Measurements from ENCODE around the gene HDGF.
"Not testable (repeated sequence)": the region's sequence is repeated elsewhere in the genome, so short reads cannot be mapped to it uniquely, and the experiment has no call there.

The HDGF gene

GRCh38 chr1:156766298-156767100, 15.0 kb upstream of the HDGF start:
- DNase-seq: no peak

- DNase-seq: no peak
Observed at GRCh38 chr1:156765666-156766065, 14.2 kb upstream of the HDGF start.

DNA sequence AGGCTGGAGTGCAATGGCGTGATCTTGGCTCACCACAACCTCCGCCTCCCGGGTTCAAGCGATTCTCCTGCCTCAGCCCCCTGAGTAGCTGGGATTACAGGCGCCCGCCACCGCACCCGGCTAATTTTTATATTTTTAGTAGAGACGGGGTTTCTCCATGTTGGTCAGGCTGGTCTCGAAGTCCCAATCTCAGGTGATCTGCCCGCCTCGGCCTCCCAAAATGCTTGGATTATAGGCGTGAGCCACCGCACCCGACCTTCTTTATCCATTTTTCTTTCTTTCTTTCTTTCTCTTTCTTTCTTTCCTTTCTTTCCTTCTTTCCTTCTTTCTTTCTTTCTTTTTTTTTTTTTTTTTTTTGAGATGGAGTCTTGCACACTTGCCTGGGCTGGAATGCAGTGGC, 13.7 kb upstream of the HDGF start:
- not testable (repeated sequence) for DNase-seq

- no peak for DNase-seq
Observed at GRCh38 chr1:156760796-156761104, 9.3 kb upstream of the HDGF start.

DNA sequence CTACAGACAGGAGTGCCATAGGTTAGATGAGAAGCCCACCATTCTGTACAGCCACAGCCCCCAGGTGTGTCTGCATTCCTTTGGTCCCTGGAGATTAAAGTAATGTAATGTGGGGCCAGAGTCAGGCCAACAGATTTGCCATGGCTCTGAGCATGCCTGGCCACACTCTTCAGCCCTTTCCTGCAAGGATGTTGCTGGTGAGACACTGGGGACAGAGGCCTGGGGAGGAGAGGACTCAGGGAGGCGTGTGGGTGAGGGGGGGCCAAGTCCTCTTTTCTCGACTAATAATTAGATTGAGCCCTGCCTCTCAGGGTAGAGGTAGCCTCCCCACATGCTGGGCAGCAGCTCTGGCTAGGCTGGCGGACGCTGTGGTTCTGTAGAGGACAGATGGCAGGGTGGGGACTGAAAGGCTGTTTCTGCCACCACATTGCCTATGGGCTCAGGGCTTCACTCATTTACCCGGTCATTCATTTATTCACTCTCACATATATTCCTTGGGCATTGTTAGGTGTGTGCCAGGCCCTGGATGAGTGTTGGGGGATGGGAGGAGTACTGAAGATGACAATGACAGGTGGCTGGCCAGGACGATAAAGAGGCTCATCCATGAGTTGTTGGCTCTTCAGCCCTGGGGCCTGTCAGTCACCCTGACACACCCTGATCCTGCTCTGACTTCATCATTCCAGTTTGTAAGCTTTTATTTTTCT, 8.8 kb upstream of the HDGF start:
- no peak for DNase-seq

- not testable (repeated sequence) for DNase-seq
Observed at GRCh38 chr1:156757572-156758253, 6.2 kb upstream of the HDGF start.

- DNase-seq: no peak
Observed at GRCh38 chr1:156756355-156756754, 4.9 kb upstream of the HDGF start.

GRCh38 chr1:156755527-156755950, 4.1 kb upstream of the HDGF start:
- DNase-seq: no peak

DNA sequence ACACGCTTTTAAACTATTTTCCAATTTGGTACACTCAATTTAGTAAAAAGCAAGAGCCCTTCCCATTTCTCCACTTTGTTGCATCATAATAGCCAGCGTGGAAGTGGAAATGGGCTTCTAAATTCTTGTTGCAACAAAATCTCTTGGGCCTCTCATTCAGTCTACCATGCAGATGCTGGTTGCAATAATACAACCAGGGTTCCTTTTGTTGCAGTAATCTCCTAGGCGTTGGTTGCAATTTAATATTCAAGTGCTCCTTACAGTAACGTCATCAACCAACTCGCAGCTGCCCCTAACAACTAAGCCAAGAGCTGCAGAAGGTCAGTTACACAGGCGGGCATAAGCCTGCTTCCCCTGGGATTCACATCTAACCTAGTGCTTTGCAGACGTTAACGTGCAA, 2.7 kb upstream of the HDGF start:
- no peak for DNase-seq

DNA sequence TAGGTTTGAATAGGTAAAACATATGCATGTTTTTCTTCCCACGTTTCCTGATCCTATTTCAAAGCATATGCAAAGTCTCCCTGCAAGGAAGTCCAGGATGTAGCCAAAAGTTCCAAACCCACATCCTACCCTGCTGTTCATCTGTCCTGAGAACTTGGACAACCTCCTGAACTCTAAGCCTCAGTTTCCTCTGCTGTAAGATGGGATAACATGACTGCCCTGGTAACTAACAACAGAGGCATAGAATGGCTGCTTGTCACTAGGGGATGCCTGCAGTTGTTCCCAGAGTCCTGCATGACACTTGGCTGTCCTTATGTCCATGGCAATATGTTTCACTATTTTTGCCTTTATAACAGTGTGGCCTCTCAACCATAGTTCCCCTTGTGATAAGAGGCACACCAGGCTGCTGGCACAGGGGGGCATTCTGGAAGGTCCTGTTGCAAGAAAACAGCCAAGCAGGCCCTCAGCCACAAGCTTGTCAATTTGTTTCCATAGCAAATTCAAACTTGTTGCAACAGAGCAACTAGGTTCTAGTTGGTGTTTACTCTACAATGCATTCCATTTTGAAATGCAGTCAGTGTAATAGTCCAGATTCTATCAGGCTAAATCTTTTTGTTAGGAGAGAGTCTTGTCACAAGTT, 1.5 kb upstream of the HDGF start:
- no peak for DNase-seq

- DNase-seq: peak; percentile 86
Observed at GRCh38 chr1:156751757-156752481, 444 bp upstream of the HDGF start.

GRCh38 chr1:156750711-156751450, 594 bp downstream of the HDGF start:
- no peak for DNase-seq

- DNase-seq: no peak
Observed at GRCh38 chr1:156750191-156750672, 1.2 kb downstream of the HDGF start.

DNA sequence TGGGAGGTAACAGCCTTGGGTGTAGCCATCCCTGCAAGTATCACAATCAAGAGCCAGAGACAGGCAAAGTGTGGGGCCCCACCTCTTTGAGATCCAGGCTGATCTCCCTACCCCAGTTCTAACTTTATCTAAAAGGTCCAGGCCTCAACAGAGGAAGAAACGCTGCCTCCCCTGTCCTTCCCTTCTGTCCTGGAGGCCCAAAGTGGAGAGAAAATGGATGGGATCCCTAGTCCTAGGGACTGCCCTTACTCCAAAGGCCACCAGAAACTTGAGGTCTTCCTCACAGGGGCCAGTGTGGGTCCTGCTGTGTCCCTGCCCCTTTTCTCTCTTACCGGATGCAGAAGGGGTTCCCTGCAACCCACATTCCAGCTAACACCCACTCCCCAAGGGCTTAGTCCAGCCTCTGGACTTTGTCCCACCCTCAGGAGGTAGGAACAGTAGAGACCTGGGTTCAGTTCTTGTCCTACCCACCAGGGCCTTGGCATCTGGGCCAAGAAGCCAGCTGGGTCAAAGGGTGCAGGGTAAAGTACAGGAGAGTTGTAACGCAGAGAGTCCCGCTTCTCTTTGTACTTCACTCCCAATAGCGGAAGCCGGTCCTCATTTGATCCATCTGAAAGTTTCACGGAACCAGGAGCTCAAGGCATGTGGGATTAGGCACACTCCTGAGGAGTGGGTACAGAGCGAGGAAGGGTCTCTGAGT, 1.9 kb downstream of the HDGF start:
- DNase-seq: no peak

DNA sequence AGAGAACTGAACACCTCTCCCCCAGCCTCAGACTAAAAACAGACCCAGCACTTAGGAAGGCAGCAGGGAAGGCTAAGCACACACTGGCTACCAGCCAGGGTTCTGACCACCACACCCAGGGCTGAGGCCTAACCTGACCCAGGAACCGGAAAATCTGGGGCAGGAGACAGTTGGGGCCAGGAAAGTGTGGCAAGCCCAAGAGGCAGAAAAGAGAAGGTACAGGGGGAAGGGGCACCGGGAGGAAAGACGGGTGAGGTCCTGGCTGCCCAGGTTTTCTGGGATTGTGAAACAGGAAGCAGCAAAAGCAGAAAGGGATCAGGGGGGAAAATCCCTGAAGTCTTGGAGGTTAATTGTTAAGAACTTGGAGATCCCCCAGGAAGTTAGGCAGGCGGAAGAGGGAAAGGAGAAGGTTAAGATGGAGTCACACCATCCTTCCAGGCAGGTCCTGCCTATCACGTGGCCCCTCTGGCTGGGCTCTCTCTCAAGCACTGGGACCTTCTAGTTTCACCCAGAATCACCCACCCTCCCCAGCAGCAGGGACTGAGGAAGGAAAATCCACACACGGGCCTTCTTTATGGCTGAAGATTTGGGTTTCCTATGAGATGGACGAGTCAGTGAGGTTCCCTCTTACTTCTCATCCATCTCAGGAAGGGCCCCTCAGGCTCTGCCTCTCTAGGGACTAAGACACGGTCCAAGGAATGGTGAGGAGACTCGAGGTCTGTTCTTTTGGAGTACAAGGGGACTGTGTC, 2.6 kb downstream of the HDGF start:
- DNase-seq: no peak

- DNase-seq: no peak
Observed at GRCh38 chr1:156747742-156748669, 3.5 kb downstream of the HDGF start.

- peak; percentile 78 for DNase-seq
Observed at GRCh38 chr1:156746728-156747631, 4.5 kb downstream of the HDGF start.

GRCh38 chr1:156746406-156746727, 5.1 kb downstream of the HDGF start:
- DNase-seq: no peak

Data from GOT3 (cell line).